Fibroblast of lung (primary cell): ENCODE results near the gene DAPK1.

Source experiments
- CTCF ChIP-seq, 2 donors: IDR thresholded peaks in 1 of 2; conservative IDR thresholded peaks in 1 of 2; 1 replicate in 1 of 2; 2 replicates in 1 of 2; pipeline ENCODE4 v1.5.1; 2011 to 2012; ENCODE audit warnings: low read length in 2 of 2, control low read depth in 1 of 2, inconsistent platforms in 1 of 2, low read depth in 1 of 2, mild to moderate bottlenecking in 1 of 2
- EZH2 ChIP-seq: IDR thresholded peaks from 2 replicates; pipeline ENCODE4 v1.5.1; 2012; ENCODE audit warnings: low read length, control low read depth, mild to moderate bottlenecking; ENCODE audit errors: missing control alignments

DNA sequence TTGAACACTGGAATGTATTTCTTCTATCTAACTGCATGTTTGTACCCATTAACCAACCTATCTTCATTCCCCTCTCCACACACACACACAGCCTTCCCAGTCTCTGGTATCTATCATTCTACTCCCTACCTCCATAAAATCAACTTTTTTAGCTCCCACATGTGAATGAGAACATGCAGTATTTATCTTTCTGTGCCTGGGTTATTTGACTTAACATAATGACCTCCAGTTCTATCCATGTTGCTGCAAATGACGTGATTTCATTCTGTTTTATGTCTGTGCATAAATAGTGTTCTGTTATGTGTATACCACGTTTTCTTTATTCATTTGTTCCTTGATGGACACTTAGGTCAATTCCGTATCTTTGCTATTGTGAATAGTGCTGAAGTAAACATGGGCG is 189.5 kb downstream of the DAPK1 start:
- TF ChIP-seq EZH2: no peak
- no peak for TF ChIP-seq CTCF (conservative IDR thresholded peaks at IDR 0.05 in 1 of 2, IDR thresholded peaks at IDR 0.05 in 1 of 2; ENCODE audit: low read depth in 1 of 2, low read length in 2 of 2)
